ENCODE results near the gene KIAA1958. TPM values are rescaled to one million over a fixed set of nuclear protein-coding genes. Genes with fewer than 3 reads are reported as not detected.

Gene KIAA1958
- total RNA-seq, 4 donors from 2014 or later = 2.7 to 5.7 (median 5.2) TPM

DNA sequence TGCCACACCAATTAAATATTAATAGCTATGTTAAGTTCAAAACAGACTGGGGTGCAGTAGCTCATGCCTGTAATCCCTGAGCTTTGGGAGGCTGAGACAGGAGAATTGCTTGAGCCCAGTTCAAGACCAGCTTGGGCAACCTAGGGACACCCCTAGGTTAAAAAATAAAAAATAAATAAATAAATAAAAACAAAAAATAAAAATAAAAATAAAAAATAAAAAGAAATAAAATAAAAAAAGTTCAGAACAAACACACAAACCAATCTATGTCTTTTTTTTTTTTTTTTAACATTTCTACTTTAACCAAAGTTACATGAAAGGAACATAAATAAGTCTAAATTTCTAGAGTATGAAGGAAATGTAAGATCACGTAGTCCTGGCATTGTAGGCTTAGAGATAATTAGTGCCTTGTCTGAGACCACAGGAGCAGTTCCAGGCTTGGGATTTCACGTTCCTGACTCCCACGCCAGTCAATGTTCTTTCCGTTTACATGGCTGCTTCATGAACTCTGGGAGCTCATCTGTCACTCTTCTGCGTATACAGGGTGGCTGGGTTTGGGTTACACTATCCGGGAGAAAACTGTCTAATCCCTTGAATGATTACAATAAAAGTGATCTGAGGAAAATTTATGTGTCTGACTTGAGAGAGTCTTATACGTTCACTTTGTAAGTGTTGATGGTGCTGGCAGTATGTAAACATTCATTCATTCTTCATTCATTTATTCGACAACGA lies 85.2 kb downstream of the KIAA1958 start:
- no peak for TF ChIP-seq POLR2A (IDR thresholded peaks at IDR 0.05)
- TF ChIP-seq, protein P1, sequence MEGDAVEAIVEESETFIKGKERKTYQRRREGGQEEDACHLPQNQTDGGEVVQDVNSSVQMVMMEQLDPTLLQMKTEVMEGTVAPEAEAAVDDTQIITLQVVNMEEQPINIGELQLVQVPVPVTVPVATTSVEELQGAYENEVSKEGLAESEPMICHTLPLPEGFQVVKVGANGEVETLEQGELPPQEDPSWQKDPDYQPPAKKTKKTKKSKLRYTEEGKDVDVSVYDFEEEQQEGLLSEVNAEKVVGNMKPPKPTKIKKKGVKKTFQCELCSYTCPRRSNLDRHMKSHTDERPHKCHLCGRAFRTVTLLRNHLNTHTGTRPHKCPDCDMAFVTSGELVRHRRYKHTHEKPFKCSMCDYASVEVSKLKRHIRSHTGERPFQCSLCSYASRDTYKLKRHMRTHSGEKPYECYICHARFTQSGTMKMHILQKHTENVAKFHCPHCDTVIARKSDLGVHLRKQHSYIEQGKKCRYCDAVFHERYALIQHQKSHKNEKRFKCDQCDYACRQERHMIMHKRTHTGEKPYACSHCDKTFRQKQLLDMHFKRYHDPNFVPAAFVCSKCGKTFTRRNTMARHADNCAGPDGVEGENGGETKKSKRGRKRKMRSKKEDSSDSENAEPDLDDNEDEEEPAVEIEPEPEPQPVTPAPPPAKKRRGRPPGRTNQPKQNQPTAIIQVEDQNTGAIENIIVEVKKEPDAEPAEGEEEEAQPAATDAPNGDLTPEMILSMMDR (IDR thresholded peaks at IDR 0.05) = no peak
- Histone ChIP-seq H3K36me3 (peaks cover 0 to 17% (median 0%) of the 10 kb centered on the region in 3 donors), H3K27ac (no peak overlapping the region), H3K4me1 (peaks cover 0 to 7% (median 0%) of the 10 kb centered on the region in 3 donors), H3K27me3 (no peaks in the 10 kb centered on the region), H3K9me3 (no peaks in the 10 kb centered on the region), H3K4me3 (no peak overlapping the region)
- intact Hi-C loops (cut with DNase I) = no loop called here
- no peak for DNase-seq
- WGBS, 2 donors = 81 to 83% methylated on average over 9 of the region's 9 CpGs

DNA sequence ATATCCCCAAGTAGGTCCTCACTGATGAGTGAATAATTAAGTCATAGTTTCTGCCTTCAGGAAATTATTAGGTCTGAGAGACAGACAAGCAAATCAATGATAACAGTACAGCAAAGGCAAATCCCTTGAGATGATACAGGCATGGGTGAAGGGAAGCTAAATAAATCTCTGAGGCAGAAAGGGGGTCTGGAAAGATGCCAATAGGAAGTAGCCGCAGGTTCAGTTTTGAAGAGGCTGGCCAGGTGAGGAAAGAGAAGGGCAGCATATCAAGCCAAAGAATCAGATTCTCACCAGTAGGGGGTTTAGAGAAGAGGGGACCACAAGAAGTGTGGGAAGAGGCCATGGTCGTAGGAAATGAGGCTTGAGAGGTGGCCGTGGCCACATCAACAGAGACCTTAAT lies 85.8 kb downstream of the KIAA1958 start:
- H3K27ac ChIP-seq = no peak overlapping the region
- no peaks in the 10 kb centered on the region for H3K9me3 ChIP-seq
- peaks cover 0 to 7% (median 0%) of the 10 kb centered on the region in 3 donors for H3K4me1 ChIP-seq
- whole genome bisulfite sequencing, 2 donors = 58 to 71% methylated on average over 3 of the region's 3 CpGs
- TF ChIP-seq, protein P1 (IDR thresholded peaks at IDR 0.05) = no peak
- no peak for TF ChIP-seq POLR2A (IDR thresholded peaks at IDR 0.05)
- intact Hi-C loops (cut with DNase I) = no loop called here
- no peaks in the 10 kb centered on the region for H3K27me3 ChIP-seq
- H3K4me3 ChIP-seq = no peak overlapping the region
- DNase-seq = no peak
- H3K36me3 ChIP-seq = peaks cover 0 to 17% (median 0%) of the 10 kb centered on the region in 3 donors

DNA sequence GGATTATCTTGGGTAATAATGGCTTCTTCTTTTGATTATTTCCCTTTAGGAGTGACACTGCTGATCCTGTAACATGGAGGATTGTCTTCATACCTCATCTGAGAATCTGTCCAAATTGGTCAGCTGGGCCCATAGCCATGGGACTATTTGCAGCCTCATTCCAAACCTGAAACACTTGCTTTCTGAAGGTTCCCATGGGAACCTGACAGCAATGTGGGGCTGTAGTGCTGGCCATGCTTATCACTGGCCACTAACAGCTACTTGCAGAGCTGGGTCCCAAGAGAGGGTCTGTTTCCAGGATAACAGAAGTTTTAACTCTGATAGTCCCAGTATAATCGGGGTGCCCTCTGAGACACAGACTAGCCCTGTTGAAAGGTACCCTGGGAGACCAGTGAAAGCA lies 87.4 kb downstream of the KIAA1958 start:
- TF ChIP-seq POLR2A (IDR thresholded peaks at IDR 0.05) = no peak
- TF ChIP-seq, protein P1 (IDR thresholded peaks at IDR 0.05) = no peak
- H3K36me3 ChIP-seq = peaks cover 0 to 17% (median 0%) of the 10 kb centered on the region in 3 donors
- no peaks in the 10 kb centered on the region for H3K27me3 ChIP-seq
- H3K4me3 ChIP-seq = no peak overlapping the region
- no peaks in the 10 kb centered on the region for H3K9me3 ChIP-seq
- WGBS, 2 donors = 50 to 67% methylated on average over 1 of the region's 1 CpG
- no peak for DNase-seq
- intact Hi-C loops (cut with DNase I) = no loop called here
- H3K4me1 ChIP-seq = peaks cover 0 to 7% (median 0%) of the 10 kb centered on the region in 3 donors
- H3K27ac ChIP-seq = no peak overlapping the region

DNA sequence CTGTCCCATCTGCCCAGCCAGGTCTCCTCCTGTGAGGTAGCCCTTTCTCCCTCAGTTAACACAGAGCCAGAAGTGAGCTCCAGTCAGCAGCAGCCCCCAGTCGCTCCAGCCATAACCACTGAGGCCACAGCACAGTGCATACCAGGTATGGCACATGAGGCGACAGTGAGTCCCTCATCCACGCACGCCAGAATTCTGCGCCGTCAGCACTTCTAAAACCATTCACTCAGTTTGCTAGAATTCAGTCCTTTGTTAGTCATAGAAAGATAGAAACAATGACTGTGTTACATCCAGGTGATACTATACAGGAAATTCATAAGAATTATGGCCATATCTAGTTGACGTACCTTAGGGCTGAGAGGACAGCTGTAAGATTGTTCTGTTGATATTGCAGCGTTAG lies 88.5 kb downstream of the KIAA1958 start:
- Histone ChIP-seq H3K27ac (no peak overlapping the region), H3K36me3 (peaks cover 0 to 17% (median 0%) of the 10 kb centered on the region in 3 donors), H3K27me3 (no peaks in the 10 kb centered on the region), H3K4me3 (no peak overlapping the region), H3K4me1 (peaks cover 0 to 7% (median 0%) of the 10 kb centered on the region in 3 donors), H3K9me3 (no peaks in the 10 kb centered on the region)
- intact Hi-C loops (cut with DNase I) = no loop called here
- WGBS, 2 donors = 96 to 97% methylated on average over 5 to 6 of the region's 8 CpGs
- DNase-seq = no peak
- no peak for TF ChIP-seq POLR2A (IDR thresholded peaks at IDR 0.05)
- TF ChIP-seq, protein P1 (IDR thresholded peaks at IDR 0.05) = no peak

DNA sequence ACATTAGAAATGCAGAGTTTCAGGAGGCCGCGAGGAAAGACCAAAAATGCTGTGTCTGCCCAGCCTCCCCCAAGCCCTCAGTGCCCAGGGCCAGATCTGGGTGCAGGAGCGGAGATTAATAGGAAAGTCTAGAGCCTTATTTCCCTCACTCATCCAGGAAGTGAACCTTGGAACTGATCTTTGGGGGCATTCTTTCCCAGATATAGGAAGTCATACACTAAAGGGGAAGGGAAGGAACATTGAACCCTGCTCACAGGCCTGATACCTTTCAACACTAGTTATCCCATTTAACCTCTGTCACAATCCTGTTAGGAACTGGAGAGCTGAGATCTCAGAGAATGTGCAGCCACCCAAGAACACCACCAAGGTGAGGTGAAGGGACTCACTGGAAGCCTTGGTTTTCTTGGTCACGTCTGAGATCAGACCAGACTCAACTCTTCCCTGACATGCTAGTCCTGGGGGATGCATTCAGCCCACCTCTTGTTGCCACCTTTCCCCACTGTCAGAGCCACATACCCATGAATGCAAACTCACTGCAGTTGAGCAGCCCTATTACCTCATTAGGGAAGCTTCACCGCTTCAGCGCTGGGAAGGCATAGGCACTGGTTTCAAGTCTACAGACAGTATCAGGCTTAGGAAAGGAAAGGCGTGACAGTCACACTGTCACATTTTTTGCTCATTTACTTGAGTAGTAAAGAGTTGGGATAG lies 95.0 kb downstream of the KIAA1958 start:
- no peak for DNase-seq
- TF ChIP-seq, protein P1 (IDR thresholded peaks at IDR 0.05) = no peak
- no peak for TF ChIP-seq POLR2A (IDR thresholded peaks at IDR 0.05)
- H3K27ac ChIP-seq = no peak overlapping the region
- 91 to 93% methylated on average over 7 of the region's 7 CpGs for WGBS, 2 donors
- no peak overlapping the region for H3K4me3 ChIP-seq
- intact Hi-C loops (cut with DNase I) = no loop called here
- no peaks in the 10 kb centered on the region for H3K9me3 ChIP-seq
- H3K4me1 ChIP-seq = peaks cover 0 to 9% (median 0%) of the 10 kb centered on the region in 3 donors
- no peaks in the 10 kb centered on the region for H3K36me3 ChIP-seq
- no peaks in the 10 kb centered on the region for H3K27me3 ChIP-seq

Measured in esophagus squamous epithelium (tissue), 5 donors.